HepG2 (cell line): ENCODE measurements around the gene KMT5C. TPM values are rescaled to one million over a fixed set of nuclear protein-coding genes. Genes with fewer than 3 reads are reported as not detected.

Experiments
- ATAC-seq: fragments of 200-7000 bp; cut with Tn5 transposase; 3 replicates; pipeline ENCODE4 v1.9.1; 2020; ENCODE audit warnings: mild to moderate bottlenecking, moderate library complexity
- BruUV-seq: library from RNA; stranded (reverse); fragments of 400-500 nt; replicated peaks from 2 replicates; lab custom pipeline; 2021; lab: Mats Ljungman, UMichigan
- CTCF ChIA-PET: fragments of 300-600 bp; formaldehyde crosslinking; extraction: SDS; loops from one replicate; lab custom pipeline; 2021; ENCODE audit warnings: low total read pairs, inconsistent platforms, low intra/inter-chr PET ratio; lab: Yijun Ruan, JAX
- POLR2A ChIA-PET: fragments of 350-600 bp; sonication (Branson Sonifier 250); formaldehyde crosslinking; loops from one replicate; lab custom pipeline; 2020; ENCODE audit warnings: antibody characterized with exemption, inconsistent platforms; lab: Yijun Ruan, JAX
- DNase-seq: peaks from one replicate; pipeline ENCODE4 v3.0.0-alpha.2; 2015; ENCODE audit warnings: low spot score
- FAIRE-seq: peaks from 3 replicates; lab custom pipeline; 2011; peaks lifted over from hg19 to GRCh38; lab: Jason Lieb, UNC
- H2AFZ ChIP-seq: one replicate; pipeline ENCODE4 v1.6.1; 2011; ENCODE audit warnings: low read length, inconsistent platforms
- H3K27ac ChIP-seq: fragments of 300-600 bp; 3 replicates; pipeline ENCODE4 v1.8.0; 2011; ENCODE audit warnings: mixed run types, mild to moderate bottlenecking, mixed read lengths, low read length, inconsistent platforms; ENCODE audit not compliant: insufficient read depth; ENCODE audit errors: extremely low read length
- H3K27me3 ChIP-seq, 2 experiments: fragments of 200-600 bp in 1 of 2; 2 replicates in 1 of 2; 3 replicates in 1 of 2; pipeline versions ENCODE4 v1.6.0 to v1.8.0; 2011; ENCODE audit warnings: low read length in 2 of 2, mild to moderate bottlenecking in 2 of 2, moderate library complexity in 2 of 2, inconsistent platforms in 1 of 2; ENCODE audit not compliant: insufficient read depth in 2 of 2, control insufficient read depth in 1 of 2
- H3K36me3 ChIP-seq, 2 experiments: fragments of 200-600 bp in 1 of 2; replicated peaks in 1 of 2; 2 replicates in 1 of 2; 3 replicates in 1 of 2; pipeline versions ENCODE4 v1.5.1 to v1.8.0; 2011; ENCODE audit warnings: low read length in 2 of 2, inconsistent platforms in 1 of 2; ENCODE audit not compliant: insufficient read depth in 2 of 2, control insufficient read depth in 1 of 2
- H3K4me1 ChIP-seq: 2 replicates; pipeline ENCODE4 v1.5.1; 2012; ENCODE audit warnings: low read length, inconsistent platforms; ENCODE audit not compliant: insufficient read depth
- H3K4me2 ChIP-seq: 2 replicates; pipeline ENCODE4 v1.6.0; 2011; ENCODE audit warnings: low read depth, low read length, inconsistent platforms
- H3K4me3 ChIP-seq, 3 experiments: fragments of 200-600 bp in 1 of 3; sonication (generic), shearing (Covaris generic) in 1 of 3; replicated peaks in 1 of 3; 2 replicates each; pipeline ENCODE4 v1.5.1; 2011 to 2016; ENCODE audit warnings: low read length in 3 of 3, inconsistent platforms in 2 of 3, low read depth in 2 of 3, mild to moderate bottlenecking in 2 of 3, control low read depth in 1 of 3, mixed read lengths in 1 of 3; ENCODE audit not compliant: insufficient read depth in 1 of 3
- H3K79me2 ChIP-seq: one replicate; pipeline ENCODE4 v1.6.1; 2011; ENCODE audit warnings: low read length, inconsistent platforms; ENCODE audit not compliant: insufficient read depth
- H3K9ac ChIP-seq: 2 replicates; pipeline ENCODE4 v1.6.0; 2011; ENCODE audit warnings: mild to moderate bottlenecking, low read depth, low read length, inconsistent platforms; ENCODE audit not compliant: insufficient read depth
- H3K9me3 ChIP-seq: 2 replicates; pipeline ENCODE4 v1.5.1; 2012; ENCODE audit warnings: mild to moderate bottlenecking, low read length
- H4K20me1 ChIP-seq: 2 replicates; pipeline ENCODE4 v1.6.0; 2011; ENCODE audit warnings: inconsistent platforms, mild to moderate bottlenecking, low read length, moderate library complexity; ENCODE audit not compliant: insufficient read depth
- ARNT ChIP-seq: fragments of 450-650 bp; IDR thresholded peaks from 2 replicates; pipeline ENCODE4 v1.6.1; 2017
- BHLHE40 ChIP-seq: IDR thresholded peaks from 2 replicates; pipeline ENCODE4 v1.6.1; 2011; ENCODE audit warnings: low read length, improper control_type of control experiment
- HIVEP1 ChIP-seq: sonication (generic); formaldehyde crosslinking; IDR thresholded peaks from 2 replicates; pipeline ENCODE4 v1.4.0; 2020; ENCODE audit warnings: mild to moderate bottlenecking, missing genetic modification reagents
- SOX5 ChIP-seq: IDR thresholded peaks from 2 replicates; pipeline ENCODE4 v1.6.1; 2016; ENCODE audit warnings: borderline replicate concordance
- TBL1XR1 ChIP-seq: fragments of 150-350 bp; IDR thresholded peaks from 2 replicates; pipeline ENCODE4 v1.6.1; 2014; ENCODE audit warnings: borderline replicate concordance, low read length; ENCODE audit not compliant: partially characterized antibody
- ZNF121 ChIP-seq: sonication (generic); formaldehyde crosslinking; IDR thresholded peaks from 2 replicates; pipeline ENCODE4 v1.5.0; 2020; ENCODE audit warnings: mild to moderate bottlenecking, missing genetic modification reagents
- WGBS: methylation state at CpG from one replicate; pipeline ENCODE4 v1.1.6; 2017; ENCODE audit warnings: low lambda C conversion rate; 5-methylcytosine and 5-hydroxymethylcytosine counted together
- in situ Hi-C: cut with HindIII; loops from 2 replicates; pipeline ENCODE4 v1.10.0; 2017; ENCODE audit warnings: low pct_unique_long_range_greater_than_20kb; ENCODE audit not compliant: extremely low pct_ligation_motif_present
- intact Hi-C: fragments of 100-400 bp; cut with micrococcal nuclease; formaldehyde crosslinking; loops from one replicate; pipeline ENCODE4 v1.10.0; 2022; ENCODE audit not compliant: unreplicated experiment
- polyA plus RNA-seq, 8 experiments: library from polyadenylated mRNA; depleted of rRNA in 3 of 8; stranded (reverse) in 7 of 8; unstranded in 1 of 8; fragments of >200 nt; fragmentation: Illumina TruSeq in 4 of 8; extraction: Trizol in 4 of 8; gene quantifications; 2 replicates each; pipeline versions ENCODE4 v1.2.1 to v1.2.3, GENCODE V29; 2011 to 2016; ENCODE audit warnings: low read depth in 4 of 8, missing spikeins in 1 of 8, mixed read lengths in 1 of 8; ENCODE audit not compliant: insufficient read depth in 1 of 8
- total RNA-seq, 5 experiments: library from RNA; depleted of rRNA; stranded (reverse); fragments of >200 nt; fragmentation: Illumina TruSeq; extraction: Trizol; gene quantifications; 2 replicates each; pipeline ENCODE4 v1.2.3, GENCODE V29; 2016; ENCODE audit warnings: low read depth in 1 of 5
- TF ChIP-seq, protein P1 (sequence below): sonication (generic); formaldehyde crosslinking; IDR thresholded peaks from 2 replicates; pipeline ENCODE4 v1.4.0; 2020; ENCODE audit warnings: missing genetic modification reagents
- TF ChIP-seq, protein P2 (sequence below): sonication (generic); formaldehyde crosslinking; IDR thresholded peaks from 2 replicates; pipeline ENCODE4 v1.9.0; 2022; ENCODE audit warnings: missing genetic modification reagents, mild to moderate bottlenecking, borderline replicate concordance
- TF ChIP-seq, protein P3 (sequence below): sonication (generic); formaldehyde crosslinking; conservative IDR thresholded peaks from 2 replicates; pipeline ENCODE4 v1.4.0; 2020; ENCODE audit warnings: missing genetic modification reagents
- TF ChIP-seq, protein P4 (sequence below): sonication (generic); formaldehyde crosslinking; IDR thresholded peaks from 2 replicates; pipeline ENCODE4 v1.5.1; 2020; ENCODE audit warnings: missing genetic modification reagents, mild to moderate bottlenecking, borderline replicate concordance

KMT5C gene
- total and polyA plus RNA-seq, 2 of the 13 experiments (the other 11 are each of a cell fraction or from before 2014, with no cell fraction given) = 5.5 to 9.0 TPM

DNA sequence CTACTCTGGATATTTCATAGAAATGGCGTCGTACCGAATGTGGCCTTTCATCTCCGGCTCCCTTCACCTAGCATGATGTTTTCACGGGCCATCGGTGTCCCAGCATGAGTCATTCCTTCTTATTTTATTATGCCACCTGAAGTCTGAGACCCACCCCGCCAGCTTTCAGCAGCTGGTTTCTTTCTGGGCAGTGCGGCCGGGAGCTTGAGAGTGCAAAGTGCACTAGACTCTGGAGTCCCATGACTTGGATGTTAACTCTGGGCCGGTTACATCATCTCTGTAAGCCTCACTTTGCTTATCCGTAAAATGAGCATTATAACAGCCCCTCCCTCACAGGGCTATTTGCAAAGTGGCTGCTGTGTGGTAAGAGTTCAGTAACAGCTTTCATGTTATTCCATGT lies 5.8 kb upstream of the KMT5C start (continued):
- TF ChIP-seq, protein P1, sequence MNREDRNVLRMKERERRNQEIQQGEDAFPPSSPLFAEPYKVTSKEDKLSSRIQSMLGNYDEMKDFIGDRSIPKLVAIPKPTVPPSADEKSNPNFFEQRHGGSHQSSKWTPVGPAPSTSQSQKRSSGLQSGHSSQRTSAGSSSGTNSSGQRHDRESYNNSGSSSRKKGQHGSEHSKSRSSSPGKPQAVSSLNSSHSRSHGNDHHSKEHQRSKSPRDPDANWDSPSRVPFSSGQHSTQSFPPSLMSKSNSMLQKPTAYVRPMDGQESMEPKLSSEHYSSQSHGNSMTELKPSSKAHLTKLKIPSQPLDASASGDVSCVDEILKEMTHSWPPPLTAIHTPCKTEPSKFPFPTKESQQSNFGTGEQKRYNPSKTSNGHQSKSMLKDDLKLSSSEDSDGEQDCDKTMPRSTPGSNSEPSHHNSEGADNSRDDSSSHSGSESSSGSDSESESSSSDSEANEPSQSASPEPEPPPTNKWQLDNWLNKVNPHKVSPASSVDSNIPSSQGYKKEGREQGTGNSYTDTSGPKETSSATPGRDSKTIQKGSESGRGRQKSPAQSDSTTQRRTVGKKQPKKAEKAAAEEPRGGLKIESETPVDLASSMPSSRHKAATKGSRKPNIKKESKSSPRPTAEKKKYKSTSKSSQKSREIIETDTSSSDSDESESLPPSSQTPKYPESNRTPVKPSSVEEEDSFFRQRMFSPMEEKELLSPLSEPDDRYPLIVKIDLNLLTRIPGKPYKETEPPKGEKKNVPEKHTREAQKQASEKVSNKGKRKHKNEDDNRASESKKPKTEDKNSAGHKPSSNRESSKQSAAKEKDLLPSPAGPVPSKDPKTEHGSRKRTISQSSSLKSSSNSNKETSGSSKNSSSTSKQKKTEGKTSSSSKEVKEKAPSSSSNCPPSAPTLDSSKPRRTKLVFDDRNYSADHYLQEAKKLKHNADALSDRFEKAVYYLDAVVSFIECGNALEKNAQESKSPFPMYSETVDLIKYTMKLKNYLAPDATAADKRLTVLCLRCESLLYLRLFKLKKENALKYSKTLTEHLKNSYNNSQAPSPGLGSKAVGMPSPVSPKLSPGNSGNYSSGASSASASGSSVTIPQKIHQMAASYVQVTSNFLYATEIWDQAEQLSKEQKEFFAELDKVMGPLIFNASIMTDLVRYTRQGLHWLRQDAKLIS (CRISPR knock-in tag) = no peak
- TF ChIP-seq, protein P2, sequence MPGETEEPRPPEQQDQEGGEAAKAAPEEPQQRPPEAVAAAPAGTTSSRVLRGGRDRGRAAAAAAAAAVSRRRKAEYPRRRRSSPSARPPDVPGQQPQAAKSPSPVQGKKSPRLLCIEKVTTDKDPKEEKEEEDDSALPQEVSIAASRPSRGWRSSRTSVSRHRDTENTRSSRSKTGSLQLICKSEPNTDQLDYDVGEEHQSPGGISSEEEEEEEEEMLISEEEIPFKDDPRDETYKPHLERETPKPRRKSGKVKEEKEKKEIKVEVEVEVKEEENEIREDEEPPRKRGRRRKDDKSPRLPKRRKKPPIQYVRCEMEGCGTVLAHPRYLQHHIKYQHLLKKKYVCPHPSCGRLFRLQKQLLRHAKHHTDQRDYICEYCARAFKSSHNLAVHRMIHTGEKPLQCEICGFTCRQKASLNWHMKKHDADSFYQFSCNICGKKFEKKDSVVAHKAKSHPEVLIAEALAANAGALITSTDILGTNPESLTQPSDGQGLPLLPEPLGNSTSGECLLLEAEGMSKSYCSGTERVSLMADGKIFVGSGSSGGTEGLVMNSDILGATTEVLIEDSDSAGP = peak; percentile 28; the same call in 1 of the 2 replicates
- peak; percentile 60 for TF ChIP-seq TBL1XR1

DNA sequence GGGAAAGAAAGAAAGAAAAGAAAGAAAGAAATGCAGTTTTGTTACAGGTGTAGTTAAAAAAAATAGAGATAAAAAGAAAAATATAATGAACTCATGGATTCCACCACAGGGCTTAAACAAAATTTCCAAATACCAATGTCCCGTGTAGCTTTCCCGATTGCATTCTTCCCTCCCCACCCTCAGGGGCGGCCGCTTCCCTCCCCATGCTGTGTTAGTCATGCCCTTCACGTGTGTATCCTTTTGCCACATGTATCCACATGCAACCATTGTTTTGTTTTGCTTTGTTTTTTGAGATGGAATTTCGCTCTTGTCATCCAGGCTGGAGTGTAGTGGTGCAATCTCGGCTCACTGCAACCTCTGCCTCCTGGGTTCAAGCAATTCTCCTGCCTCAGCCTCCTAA lies 3.6 kb upstream of the KMT5C start:
- in situ Hi-C loops (no loop called here), intact Hi-C loops (loop anchor here (5.0 kb wide), 1 partner anchor 776 kb away; no protein-coding TSS in a partner anchor)
- Histone ChIP-seq H3K4me1 (peaks cover 47% of the 10 kb centered on the region), H3K27ac (no peak overlapping the region), H4K20me1 (no peaks in the 10 kb centered on the region), H3K4me3 (no peak overlapping the region), H3K4me2 (no peak overlapping the region), H3K79me2 (peaks cover 5% of the 10 kb centered on the region), H2AFZ (no peak overlapping the region), H3K36me3 (no peaks in the 10 kb centered on the region), H3K9me3 (no peaks in the 10 kb centered on the region), H3K9ac (no peak overlapping the region), H3K27me3 (no peaks in the 10 kb centered on the region; a peak in 1 of 5 replicates)
- ChIA-PET CTCF (no interaction called here), POLR2A (no interaction called here)
- BruUV-seq = no TSS peak
- DNase-seq (no peak), ATAC-seq (no peak), FAIRE-seq (no peak)
- TF ChIP-seq BHLHE40 (peak; percentile 61), SOX5 (CRISPR knock-in tag) (peak; percentile 54; the same call in 1 of the 2 replicates), HIVEP1 (no peak), ZNF121 (CRISPR knock-in tag) (no peak), ARNT (no peak)
- TF ChIP-seq, protein P3, sequence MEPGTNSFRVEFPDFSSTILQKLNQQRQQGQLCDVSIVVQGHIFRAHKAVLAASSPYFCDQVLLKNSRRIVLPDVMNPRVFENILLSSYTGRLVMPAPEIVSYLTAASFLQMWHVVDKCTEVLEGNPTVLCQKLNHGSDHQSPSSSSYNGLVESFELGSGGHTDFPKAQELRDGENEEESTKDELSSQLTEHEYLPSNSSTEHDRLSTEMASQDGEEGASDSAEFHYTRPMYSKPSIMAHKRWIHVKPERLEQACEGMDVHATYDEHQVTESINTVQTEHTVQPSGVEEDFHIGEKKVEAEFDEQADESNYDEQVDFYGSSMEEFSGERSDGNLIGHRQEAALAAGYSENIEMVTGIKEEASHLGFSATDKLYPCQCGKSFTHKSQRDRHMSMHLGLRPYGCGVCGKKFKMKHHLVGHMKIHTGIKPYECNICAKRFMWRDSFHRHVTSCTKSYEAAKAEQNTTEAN (CRISPR knock-in tag) = no peak
- TF ChIP-seq, protein P4, sequence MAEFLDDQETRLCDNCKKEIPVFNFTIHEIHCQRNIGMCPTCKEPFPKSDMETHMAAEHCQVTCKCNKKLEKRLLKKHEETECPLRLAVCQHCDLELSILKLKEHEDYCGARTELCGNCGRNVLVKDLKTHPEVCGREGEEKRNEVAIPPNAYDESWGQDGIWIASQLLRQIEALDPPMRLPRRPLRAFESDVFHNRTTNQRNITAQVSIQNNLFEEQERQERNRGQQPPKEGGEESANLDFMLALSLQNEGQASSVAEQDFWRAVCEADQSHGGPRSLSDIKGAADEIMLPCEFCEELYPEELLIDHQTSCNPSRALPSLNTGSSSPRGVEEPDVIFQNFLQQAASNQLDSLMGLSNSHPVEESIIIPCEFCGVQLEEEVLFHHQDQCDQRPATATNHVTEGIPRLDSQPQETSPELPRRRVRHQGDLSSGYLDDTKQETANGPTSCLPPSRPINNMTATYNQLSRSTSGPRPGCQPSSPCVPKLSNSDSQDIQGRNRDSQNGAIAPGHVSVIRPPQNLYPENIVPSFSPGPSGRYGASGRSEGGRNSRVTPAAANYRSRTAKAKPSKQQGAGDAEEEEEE (CRISPR knock-in tag) = no peak
- WGBS = 23% methylated on average over 7 of the region's 7 CpGs
